Pulmonary artery endothelial cell (primary cell): ENCODE data around the gene PITPNM3. TPM values are rescaled to one million over a fixed set of nuclear protein-coding genes. Genes with fewer than 3 reads are reported as not detected.

Source experiments
- DNase-seq: peaks from one replicate; pipeline ENCODE4 v3.0.0-alpha.2; 2011; ENCODE audit warnings: low read depth, low spot score
- total RNA-seq: library from RNA; depleted of rRNA; stranded (reverse); fragments of >200 nt; gene quantifications from 2 replicates; pipeline ENCODE4 v1.2.3, GENCODE V29; 2014

Gene PITPNM3
- total RNA-seq, 1 donor from 2014 or later, result 1.6 TPM

GRCh38 chr17:6413065-6413464 lies 143.3 kb downstream of the PITPNM3 start:
- DNase-seq, result peak; percentile 19

DNA sequence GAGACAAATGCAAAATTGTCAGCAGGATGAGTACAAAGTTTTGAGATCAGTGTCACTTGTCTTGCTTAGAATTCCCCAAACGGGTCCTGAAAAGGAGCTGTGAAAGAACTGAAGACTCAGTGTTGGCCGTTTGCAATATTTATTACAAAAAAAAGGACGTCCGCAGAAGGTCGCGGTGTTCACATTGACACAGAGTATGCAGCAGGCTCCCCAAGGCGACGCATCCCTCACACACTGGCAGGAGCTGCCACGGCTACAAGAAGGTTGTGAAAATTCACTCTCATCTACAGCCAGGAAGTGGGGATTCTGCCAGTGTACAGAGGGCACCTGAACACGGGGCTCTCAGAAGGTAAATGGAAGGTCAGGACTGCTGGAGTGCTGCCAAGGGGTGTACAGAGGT lies 147.6 kb downstream of the PITPNM3 start:
- DNase-seq, result no peak

DNA sequence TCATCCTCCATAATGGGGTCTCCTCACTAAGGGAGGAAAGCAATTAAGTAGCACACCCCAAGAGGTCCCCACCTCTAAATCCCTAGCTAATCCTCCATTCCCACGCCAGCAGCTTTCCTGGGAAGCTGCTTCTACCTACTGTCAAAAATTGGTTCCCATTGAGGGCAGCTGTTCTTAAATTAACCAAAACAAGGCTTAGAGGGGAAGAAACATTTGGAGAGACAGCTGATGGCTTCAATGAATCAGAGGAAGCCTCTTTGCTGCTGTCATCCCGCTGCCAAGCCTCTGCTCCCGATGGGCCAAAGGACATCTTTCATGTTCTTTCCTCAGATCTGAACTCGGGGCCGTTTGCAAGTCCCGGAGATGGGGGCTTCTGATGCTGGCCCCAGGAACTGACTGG lies 148.1 kb downstream of the PITPNM3 start:
- no peak for DNase-seq

- no peak for DNase-seq
Observed at GRCh38 chr17:6402258-6402657, 154.1 kb downstream of the PITPNM3 start.

Other genes starting within 250 kb of the PITPNM3 start
- not detected in 2 replicates for gene AIPL1, start 121.4 kb downstream of the PITPNM3 start, total RNA-seq
- gene PIMREG, start 112.1 kb downstream of the PITPNM3 start, total RNA-seq, result 24.3 and 47.6 TPM in 2 replicates
- 8.9 and 9.3 TPM in 2 replicates for gene KIAA0753, start 84.2 kb upstream of the PITPNM3 start, total RNA-seq
- gene TXNDC17, start 84.5 kb upstream of the PITPNM3 start, total RNA-seq, result 94.6 and 100 TPM in 2 replicates
- gene MED31, start 95.0 kb upstream of the PITPNM3 start, total RNA-seq, result 17.6 and 19.1 TPM in 2 replicates
- gene C17orf100, start 95.2 kb upstream of the PITPNM3 start, total RNA-seq, result 0.35 and 0.40 TPM in 2 replicates
- gene SLC13A5, start 156.8 kb upstream of the PITPNM3 start, total RNA-seq, result not detected in 2 replicates
- 11.5 and 23.9 TPM in 2 replicates for gene XAF1, start 199.5 kb upstream of the PITPNM3 start, total RNA-seq
- 0.28 and 1.4 TPM in 2 replicates for gene FBXO39, start 219.7 kb upstream of the PITPNM3 start, total RNA-seq